HG03196 (cell line): ENCODE measurements around the gene MT2A.

Source experiments
- ATAC-seq: cut with Tn5 transposase; IDR thresholded peaks from one replicate; pipeline ENCODE4 v1.9.1; 2021; ENCODE audit not compliant: unreplicated experiment

MT2A gene

DNA sequence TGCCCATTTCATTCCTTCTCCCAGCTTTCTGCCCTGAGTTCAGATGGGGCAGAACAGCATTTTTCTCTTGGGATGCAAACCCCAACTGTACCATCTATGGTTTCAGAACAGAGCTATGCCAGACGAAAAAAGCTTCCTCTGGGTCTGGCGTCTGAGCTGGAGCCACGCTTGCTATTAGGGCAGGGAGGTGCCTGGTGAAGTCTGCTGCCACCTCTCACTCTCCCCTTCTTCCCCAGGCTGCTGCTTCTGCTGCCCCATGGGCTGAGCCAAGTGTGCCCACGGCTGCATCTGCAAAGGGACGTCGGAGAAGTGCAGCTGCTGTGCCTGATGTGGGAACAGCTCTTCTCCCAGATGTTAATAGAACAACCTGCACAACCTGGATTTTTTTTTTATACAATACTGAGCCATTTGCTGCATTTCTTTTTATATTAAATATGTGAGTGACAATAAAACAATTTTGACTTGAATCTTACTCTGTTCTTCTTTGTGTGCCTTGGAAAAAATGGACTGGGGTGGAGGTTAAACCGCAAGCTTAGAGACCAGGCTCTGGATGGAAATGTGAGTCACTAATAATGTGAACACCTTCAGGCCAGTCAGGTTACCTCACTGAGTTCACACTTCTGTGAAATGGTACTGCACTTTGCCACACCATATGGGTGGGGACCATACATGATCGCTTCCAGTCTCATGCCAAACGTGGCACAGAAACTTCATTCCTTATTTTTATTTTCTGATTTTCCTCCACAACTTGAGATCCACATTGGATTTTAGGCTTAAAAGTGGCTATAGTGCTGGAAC, 28.4 kb downstream of the MT2A start:
- no peak for ATAC-seq

DNA sequence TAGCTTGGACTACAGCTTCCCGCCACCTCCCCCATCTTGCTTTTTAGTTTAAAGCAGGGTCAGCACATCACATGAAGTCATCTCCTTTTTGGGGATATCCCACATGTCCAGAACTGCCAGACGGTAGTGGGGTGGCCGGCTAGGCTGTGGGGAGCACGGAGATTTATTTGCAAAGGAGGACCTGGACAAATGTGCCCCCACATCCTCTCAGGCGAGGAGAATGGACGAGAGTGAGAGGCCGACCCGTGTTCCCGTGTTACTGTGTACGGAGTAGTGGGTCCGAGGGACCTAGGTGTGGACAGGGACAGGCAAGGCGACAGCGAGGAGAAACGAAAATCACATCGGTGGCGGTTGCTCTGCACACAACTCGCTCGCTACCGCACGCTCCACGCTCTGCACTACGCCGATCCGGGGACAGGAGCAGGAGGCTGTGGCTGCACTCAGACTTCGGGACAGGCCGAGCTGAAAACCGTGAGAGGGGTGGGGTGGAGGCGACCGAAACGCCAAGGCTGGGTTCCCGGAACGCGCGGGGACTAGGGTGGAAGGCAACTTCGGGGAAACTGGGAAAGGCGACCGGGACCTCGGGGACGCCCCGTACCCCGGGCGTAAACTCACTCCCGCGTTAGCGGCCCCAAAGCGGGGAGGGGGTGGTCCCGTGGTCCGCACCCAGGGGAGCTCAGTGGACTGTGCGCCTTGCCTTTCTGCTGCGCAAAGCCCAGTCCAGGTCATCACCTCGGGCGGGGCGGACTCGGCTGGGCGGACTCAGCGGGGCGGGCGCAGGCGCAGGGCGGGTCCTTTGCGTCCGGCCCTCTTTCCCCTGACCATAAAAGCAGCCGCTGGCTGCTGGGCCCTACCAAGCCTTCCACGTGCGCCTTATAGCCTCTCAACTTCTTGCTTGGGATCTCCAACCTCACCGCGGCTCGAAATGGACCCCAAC, 29.7 kb downstream of the MT2A start, which contains the start of gene MT1A:
TSS of gene MT1A (plus strand) at position 853 of the 937 bp plus-strand sequence. CDS start at position 926, 73 bp downstream.
- ATAC-seq: no peak

DNA sequence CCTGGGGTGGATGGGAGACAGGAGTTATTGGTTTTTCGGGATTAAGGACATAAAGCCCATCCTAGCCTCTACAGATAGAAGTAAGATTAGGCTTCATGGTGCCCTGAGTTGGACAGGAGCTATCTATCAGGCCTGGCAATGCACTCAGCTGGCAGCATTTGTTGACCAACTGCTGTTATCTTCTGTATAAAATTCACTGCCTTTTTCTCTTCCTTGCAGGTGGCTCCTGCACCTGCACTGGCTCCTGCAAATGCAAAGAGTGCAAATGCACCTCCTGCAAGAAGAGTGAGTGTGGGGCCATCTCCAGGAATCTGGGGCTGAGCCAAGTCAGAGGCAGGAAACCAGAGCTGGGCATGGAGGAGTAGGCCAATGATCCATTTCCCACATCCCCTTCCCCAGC, 30.7 kb downstream of the MT2A start:
- no peak for ATAC-seq

DNA sequence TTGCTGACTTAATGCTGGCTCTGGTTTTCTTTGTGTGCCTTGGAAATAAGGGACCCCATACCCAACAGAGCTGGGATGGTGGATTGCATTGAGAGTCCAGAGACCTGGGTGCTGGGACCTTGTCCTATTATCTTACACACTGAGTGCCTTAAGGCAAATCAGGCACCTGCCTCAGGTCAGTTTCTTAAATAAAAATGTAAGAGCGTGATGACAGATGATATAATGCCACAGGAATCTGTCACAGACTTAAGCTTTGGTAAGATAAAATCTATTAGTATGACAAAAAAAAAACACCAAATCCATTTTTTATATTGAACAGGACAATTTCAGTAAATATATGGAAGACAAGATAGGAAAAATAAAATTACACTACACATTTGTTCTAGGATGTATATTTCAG, 31.7 kb downstream of the MT2A start:
- no peak for ATAC-seq

DNA sequence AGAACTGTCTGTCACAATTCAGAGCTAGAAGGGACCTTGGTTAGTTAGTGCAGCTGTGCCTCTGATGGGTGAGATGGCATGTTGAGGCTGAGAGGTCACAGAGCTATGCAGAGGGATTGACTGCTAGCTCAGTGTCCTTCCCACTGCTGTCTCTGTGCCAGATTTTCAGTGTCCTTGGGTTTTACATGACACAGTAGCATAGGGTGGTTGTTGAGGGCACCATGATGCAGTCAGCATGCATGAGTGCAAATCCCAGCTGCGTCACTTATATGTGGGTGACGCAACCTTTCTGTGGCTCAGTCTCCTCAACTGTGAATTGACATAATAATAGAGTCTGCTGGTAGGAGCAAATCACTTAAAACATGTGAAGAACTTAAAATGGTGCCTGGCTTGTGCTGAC, 32.8 kb downstream of the MT2A start:
- no peak for ATAC-seq

DNA sequence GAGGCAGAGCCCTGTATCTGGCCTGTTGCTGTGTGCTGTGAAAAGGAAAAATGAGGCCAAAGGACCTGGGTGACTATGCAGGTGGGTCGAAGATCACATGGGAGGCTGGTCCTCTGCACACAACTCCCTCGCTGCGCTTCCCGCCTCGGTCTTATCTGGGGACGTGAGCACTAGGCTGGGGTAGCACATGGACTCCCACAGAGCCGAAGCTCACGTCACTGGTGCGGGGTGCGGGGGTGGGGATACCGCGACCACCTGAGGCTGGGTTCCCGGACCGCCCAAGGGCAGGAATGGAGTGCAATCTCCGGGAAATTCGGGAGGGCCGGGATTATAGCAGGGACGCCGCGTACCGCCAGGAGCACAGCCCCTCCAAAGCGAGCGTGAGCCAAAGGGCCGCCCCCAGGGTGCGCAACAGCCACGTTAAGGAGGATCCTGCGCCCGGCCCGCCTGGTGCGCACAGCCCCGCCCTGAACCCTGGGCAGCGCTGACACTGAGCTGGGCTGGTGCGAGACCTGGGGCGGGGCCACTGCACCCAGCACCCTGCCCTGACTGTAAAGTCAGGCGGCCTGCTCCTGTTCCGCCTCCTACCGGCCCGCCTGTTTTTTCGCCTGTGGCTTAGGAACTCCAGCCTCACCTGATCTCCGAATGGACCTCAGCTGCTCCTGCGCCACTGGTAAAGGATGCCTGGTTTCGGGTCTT, 34.8 kb downstream of the MT2A start:
- ATAC-seq: no peak

DNA sequence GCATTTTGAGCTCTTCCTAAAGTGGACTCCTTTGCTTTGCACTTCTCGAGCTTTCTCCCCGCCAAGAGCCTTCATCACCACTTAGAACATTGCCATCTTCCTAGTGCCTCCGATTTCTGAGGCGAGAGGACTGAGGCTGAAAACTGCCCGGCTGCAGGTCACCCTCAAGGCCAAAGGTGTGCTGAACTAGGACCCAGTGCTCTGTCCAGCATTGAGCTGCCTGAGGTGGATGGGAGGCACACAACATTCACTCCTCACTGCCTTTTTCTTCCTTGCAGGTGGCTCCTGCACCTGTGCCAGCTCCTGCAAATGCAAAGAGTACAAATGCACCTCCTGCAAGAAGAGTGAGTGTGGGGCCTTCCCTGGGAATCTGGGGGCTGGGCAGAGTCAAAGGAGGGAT, 35.4 kb downstream of the MT2A start:
- ATAC-seq: no peak

DNA sequence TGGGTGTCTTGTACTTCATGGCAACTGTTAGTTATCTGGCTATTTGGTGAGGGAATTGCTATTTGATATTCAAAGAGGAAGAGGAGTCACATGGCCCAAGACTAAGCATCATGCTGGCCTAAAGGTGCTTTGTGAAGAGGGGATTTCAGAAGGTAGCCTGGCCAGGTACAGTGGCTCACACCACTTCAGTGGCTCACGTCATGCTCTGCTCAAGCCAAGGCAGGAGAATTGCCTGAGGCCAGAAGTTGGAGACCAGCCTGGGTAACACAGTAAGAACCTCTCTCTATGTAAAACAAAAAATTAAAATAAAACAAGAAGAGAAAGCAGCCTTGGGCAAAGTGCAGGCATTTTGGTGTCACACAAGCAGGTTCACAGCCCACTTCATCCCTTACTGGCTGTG, 36.9 kb downstream of the MT2A start:
- no peak for ATAC-seq

DNA sequence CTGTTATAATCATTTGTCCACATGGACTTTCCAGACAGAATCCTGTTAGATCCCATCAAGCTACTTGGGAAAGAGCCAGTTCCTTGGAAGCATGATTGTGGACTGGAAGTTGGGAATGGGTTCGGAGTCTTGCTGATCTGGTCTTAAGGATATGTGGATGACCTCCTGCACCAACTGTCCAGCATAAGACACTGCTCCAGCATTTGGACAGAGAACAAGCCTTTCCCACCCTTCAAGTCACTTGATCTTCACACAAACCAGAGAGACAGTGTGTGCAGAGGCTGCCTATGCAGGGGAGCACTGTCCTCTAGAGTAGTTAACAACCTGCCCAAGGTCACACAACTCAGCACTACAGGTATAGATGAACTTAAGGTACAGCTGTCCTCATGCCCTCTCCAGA, 37.5 kb downstream of the MT2A start:
- ATAC-seq: no peak

DNA sequence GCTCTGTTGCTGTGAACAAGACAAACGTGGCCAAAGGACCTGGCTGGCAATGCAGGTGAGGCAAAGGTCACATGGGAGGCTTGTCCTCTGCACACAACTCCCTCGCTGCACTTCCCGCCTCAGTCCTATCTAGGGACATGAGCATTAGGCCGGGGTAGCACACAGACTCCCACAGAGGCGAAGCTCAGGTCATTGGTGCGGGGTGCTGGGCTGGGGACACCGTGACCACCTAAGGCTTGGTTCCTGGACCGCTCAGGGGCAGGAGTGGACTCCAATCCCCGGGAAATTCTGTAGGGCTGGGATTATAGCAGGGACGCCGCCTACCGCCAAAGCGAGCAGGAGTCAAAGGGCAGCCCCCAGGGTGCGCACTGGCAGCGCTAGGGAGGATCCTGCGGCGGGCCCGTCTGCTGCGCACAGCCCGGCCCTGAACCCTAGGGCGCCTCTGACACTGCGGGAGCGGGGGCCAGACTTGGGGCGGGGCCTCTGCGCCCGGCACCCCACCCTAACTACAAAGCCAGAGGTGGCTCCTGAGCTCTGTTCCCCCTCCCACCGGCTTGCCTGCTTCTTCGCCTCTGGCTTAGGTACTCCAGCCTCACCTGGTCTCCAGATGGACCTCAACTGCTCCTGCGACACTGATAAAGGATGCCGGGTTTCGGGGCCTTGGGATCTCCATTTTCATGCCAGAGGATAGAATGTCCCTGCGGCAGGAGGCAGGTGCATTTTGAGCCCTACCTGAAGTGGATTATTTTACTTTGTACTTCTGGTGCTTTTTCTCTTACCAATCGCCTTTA, 39.5 kb downstream of the MT2A start:
- ATAC-seq: no peak

DNA sequence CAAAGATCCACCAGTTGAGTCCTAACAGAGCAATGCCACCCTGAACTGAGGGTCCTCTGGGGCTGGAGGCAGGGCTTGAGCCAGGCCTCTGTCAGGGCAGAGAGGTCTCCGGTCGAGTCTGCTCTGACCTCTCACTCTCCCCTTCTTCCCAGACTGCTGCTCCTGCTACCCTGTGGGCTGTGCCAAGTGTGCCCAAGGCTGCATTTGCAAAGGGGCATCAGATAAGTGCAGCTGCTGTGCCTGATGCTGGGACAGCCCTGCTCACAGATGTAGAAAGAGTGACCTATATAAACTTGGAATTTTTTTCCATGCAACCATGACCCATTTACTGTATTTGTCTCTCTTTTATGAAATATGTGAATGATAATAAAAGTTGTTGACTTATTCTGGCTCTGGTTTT, 40.9 kb downstream of the MT2A start:
- no peak for ATAC-seq

DNA sequence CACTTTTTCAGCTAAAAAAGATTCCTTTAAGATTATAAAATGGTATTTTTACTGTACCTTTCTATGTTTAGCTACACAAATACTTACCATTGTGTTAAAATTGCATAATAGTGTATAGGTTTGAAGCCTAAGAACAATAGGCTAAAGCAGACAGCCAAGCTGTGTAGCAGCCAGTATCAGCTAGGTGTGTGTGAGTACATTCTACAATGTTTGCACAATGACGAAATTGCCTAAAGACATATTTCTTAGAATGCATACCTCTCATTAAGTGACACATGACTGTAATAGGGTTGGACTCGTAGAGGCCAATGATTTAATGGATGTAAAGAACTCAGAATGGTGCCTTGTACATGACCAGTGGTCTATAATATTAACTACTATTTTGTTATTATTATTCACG, 41.4 kb downstream of the MT2A start:
- no peak for ATAC-seq

DNA sequence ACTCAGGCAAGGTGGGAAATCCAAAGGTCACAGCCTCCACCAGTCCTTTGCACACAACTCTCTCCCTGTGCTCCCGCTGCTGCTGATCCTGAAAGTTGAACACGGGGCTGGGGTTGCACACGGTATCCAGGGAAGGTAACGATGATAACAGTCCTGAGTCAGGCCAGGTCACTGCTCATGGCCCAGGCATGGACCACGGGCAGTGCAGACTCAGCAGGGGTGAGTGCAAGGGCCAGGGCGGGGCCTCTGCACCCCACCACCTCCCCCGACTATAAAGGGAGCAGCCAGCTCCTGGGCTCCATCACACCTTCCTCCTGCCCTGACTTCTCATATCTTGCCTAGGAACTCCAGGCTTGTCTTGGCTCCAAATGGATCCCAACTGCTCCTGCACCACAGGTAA, 43.2 kb downstream of the MT2A start, which contains the start of gene MT1B:
TSS of gene MT1B (plus strand) at position 301 of the 400 bp plus-strand sequence. CDS start at position 369, 68 bp downstream.
- no peak for ATAC-seq

DNA sequence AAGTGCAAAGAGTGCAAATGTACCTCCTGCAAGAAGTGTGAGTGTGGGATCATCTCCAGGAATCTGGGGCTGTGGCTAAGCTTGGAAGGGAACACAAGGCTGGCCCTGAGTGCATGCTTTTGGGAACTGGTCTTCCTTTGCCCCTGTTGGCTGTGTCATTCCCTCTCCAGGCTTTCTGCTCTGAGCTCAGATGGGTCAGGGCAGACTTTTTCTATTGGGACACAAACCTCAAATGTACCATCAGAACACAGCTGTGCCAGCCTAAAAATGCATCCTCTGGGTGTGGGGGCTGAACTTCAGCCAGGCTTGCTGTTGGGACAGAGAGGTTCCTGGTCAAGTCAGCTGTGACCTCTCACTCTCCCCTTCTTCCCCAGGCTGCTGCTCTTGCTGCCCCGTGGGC, 44.2 kb downstream of the MT2A start:
- no peak for ATAC-seq

DNA sequence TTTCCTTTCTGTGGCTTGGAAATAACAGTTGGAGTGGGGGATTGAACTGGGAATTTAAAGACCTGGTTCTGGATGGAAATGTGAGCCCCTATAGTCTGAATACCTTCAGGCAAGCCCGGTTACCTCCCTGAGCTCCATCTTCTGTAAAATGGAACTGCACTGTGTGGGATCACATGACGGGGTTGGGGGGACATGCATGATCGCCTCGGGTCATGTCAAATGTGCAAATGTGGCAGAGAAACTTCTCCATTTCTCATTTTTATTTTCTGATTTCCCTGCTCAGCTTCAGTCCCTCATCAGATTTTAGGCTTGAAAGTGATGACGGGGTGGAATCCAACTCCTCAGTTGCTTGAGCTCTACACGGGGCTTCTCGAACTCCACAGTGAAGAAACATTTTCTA, 44.8 kb downstream of the MT2A start:
- no peak for ATAC-seq

DNA sequence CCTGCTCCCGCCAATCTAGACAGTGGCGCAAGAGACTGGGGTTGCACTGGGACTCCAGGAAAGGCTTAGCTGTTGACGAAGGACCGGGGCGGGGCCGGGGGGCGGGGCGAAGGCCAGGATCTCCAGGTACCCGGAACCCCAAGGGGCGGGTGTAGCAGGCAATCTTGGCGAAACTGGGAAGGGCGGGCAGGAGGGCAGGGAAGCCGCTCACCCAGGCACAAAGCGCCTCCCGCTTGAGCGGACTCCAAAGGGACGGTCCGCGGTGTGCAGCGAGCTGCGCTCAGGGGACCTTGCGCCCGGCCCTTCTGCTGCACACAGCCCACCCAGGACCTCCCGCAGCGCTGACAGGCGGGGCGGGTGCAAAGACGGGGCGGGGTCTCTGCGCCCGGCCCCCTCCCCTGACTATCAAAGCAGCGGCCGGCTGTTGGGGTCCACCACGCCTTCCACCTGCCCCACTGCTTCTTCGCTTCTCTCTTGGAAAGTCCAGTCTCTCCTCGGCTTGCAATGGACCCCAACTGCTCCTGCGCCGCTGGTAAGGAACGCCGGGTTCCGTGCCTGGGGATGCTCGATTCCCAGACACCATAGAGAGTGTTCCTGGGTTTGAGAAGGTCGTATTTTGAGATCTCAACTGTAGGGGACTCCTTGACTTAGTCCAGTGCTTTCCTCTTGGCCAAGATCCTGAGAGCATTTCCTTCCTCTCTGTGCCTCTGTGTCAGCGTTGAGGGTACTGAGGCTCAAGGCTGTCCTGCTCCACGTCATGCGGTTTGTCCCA, 49.4 kb downstream of the MT2A start, which contains the start of gene MT1F:
TSS of gene MT1F (plus strand) at position 405 of the 772 bp plus-strand sequence. CDS start at position 505, 100 bp downstream.
- no peak for ATAC-seq

DNA sequence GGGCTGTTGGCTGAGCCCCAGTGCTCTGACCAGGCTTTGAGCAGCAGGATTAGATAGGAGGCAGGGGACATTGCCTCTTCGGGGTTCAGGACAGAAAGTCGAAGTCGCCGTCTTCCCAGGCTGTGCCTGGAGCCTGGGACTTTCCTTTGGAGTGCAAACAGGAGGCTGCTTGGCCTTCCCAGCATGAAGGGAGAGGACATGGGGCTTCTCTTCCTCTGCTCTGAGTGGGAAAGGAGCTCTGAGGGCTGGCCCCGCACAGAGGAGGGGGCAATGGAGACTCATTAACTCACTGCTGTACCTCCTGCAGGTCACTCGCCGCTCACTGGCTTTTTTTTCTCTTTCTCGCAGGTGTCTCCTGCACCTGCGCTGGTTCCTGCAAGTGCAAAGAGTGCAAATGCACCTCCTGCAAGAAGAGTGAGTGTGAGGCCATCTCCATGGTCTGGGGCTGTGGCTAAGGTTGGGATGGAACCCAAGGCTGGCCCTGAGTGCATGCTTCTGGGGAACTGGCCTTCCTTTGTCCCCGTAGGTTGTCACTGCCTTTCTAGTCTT, 50.0 kb downstream of the MT2A start:
- no peak for ATAC-seq
